A673 (cell line): ENCODE data around the gene CEP63. TPM values are rescaled to one million over a fixed set of nuclear protein-coding genes. Genes with fewer than 3 reads are reported as not detected.

Source experiments
- BruUV-seq: library from RNA; stranded (reverse); fragments of 400-500 nt; replicated peaks from 2 replicates; lab custom pipeline; 2021; lab: Mats Ljungman, UMichigan
- CTCF ChIA-PET: fragments of 300-600 bp; sonication (Branson Sonifier 250); formaldehyde crosslinking; loops from one replicate; lab custom pipeline; 2022; ENCODE audit warnings: antibody characterized with exemption; lab: Charles Lee
- POLR2A ChIA-PET: fragments of 300-600 bp; sonication (Branson Sonifier 250); formaldehyde crosslinking; loops from one replicate; lab custom pipeline; 2022; ENCODE audit warnings: antibody characterized with exemption; ENCODE audit not compliant: low non-redundant PET; lab: Charles Lee
- DNase-seq: peaks from one replicate; pipeline ENCODE4 v3.0.0-alpha.2; 2015; ENCODE audit warnings: low spot score
- H3K27ac ChIP-seq: fragments of 200-600 bp; sonication (generic); 2 replicates; pipeline ENCODE4 v1.5.1; 2016; ENCODE audit warnings: mixed run types, low read depth, mild to moderate bottlenecking, mixed read lengths, antibody characterized with exemption, low read length; ENCODE audit not compliant: poor library complexity, severe bottlenecking
- H3K27me3 ChIP-seq: fragments of 200-600 bp; sonication (generic); replicated peaks from 2 replicates; pipeline ENCODE4 v1.6.1; 2017; ENCODE audit warnings: mixed run types, low read depth, mild to moderate bottlenecking, mixed read lengths, antibody characterized with exemption, low read length; ENCODE audit not compliant: insufficient read depth, poor library complexity
- H3K36me3 ChIP-seq: fragments of 200-600 bp; sonication (generic); 2 replicates; pipeline ENCODE4 v1.6.1; 2016; ENCODE audit warnings: mixed run types, mild to moderate bottlenecking, mixed read lengths, antibody characterized with exemption, low read length; ENCODE audit not compliant: insufficient read depth, poor library complexity, severe bottlenecking
- H3K4me1 ChIP-seq: fragments of 200-600 bp; sonication (generic); 2 replicates; pipeline ENCODE4 v1.6.1; 2017; ENCODE audit warnings: mixed run types, mild to moderate bottlenecking, mixed read lengths, antibody characterized with exemption, low read length; ENCODE audit not compliant: insufficient read depth, poor library complexity, severe bottlenecking
- H3K4me3 ChIP-seq: fragments of 200-600 bp; sonication (generic); 2 replicates; pipeline ENCODE4 v1.5.1; 2016; ENCODE audit warnings: low read depth, mixed run types, mild to moderate bottlenecking, mixed read lengths, low read length; ENCODE audit not compliant: poor library complexity, severe bottlenecking
- H3K9me3 ChIP-seq: fragments of 200-600 bp; sonication (generic); 2 replicates; pipeline ENCODE4 v1.6.1; 2016; ENCODE audit warnings: mixed run types, low read depth, mild to moderate bottlenecking, mixed read lengths, antibody characterized with exemption, low read length; ENCODE audit not compliant: poor library complexity, severe bottlenecking
- EZH2 ChIP-seq: fragments of 200-600 bp; sonication (generic); IDR thresholded peaks from 2 replicates; pipeline ENCODE4 v1.6.1; 2017; ENCODE audit warnings: borderline replicate concordance, low read depth, mild to moderate bottlenecking, mixed read lengths, antibody characterized with exemption, low read length; ENCODE audit not compliant: poor library complexity, severe bottlenecking
- intact Hi-C: fragments of 100-400 bp; cut with micrococcal nuclease; formaldehyde crosslinking; loops from one replicate; pipeline ENCODE4 v1.10.0; 2022; ENCODE audit not compliant: unreplicated experiment
- total RNA-seq: library from RNA; stranded (reverse); gene quantifications from 2 replicates; pipeline ENCODE4 v1.2.3, GENCODE V29; 2021
- TF ChIP-seq, protein P1 (sequence below): fragments of 300-800, 200-600 bp; sonication (generic); conservative IDR thresholded peaks from 2 replicates; pipeline ENCODE4 v1.5.1; 2017; ENCODE audit warnings: low read depth, mild to moderate bottlenecking, antibody characterized with exemption, low read length, moderate library complexity, mixed read lengths

CEP63 gene
- total RNA-seq, 1 experiment from 2014 or later, result 29.2 TPM

DNA sequence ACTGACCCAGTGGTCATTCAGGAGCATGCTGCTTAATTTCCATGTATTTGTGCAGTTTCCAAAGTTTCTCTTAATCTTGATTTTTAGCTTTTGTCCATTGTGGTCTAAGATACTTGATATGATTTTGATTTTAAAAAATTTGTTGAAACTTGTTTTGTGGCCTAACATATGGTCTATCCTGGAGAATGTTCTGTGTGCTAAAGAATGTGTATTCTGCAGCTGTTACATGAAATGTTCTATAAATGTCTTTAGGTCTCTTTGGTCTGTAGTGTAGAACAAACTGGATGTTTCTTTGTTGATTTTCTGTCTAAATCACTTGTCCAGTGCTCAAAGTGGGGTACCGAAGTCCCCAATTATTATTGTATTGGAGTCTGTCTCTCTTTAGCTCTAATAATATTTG lies 17.4 kb downstream of the CEP63 start:
- H3K27ac ChIP-seq, result no peak overlapping the region
- DNase-seq, result no peak
- H3K4me3 ChIP-seq, result no peak overlapping the region
- H3K4me1 ChIP-seq, result no peaks in the 10 kb centered on the region
- H3K27me3 ChIP-seq, result no peaks in the 10 kb centered on the region
- ChIA-PET POLR2A (no interaction called here), CTCF (no interaction called here)
- H3K9me3 ChIP-seq, result peaks cover 10% of the 10 kb centered on the region
- intact Hi-C loops, result no loop called here
- no TSS peak for BruUV-seq
- peaks cover 4% of the 10 kb centered on the region for H3K36me3 ChIP-seq
- no peak for TF ChIP-seq EZH2
- TF ChIP-seq, protein P1, sequence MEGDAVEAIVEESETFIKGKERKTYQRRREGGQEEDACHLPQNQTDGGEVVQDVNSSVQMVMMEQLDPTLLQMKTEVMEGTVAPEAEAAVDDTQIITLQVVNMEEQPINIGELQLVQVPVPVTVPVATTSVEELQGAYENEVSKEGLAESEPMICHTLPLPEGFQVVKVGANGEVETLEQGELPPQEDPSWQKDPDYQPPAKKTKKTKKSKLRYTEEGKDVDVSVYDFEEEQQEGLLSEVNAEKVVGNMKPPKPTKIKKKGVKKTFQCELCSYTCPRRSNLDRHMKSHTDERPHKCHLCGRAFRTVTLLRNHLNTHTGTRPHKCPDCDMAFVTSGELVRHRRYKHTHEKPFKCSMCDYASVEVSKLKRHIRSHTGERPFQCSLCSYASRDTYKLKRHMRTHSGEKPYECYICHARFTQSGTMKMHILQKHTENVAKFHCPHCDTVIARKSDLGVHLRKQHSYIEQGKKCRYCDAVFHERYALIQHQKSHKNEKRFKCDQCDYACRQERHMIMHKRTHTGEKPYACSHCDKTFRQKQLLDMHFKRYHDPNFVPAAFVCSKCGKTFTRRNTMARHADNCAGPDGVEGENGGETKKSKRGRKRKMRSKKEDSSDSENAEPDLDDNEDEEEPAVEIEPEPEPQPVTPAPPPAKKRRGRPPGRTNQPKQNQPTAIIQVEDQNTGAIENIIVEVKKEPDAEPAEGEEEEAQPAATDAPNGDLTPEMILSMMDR, result no peak

- Histone ChIP-seq H3K27ac (no peak overlapping the region), H3K36me3 (peaks cover 4% of the 10 kb centered on the region), H3K4me1 (no peaks in the 10 kb centered on the region), H3K27me3 (no peaks in the 10 kb centered on the region), H3K4me3 (no peak overlapping the region), H3K9me3 (peaks cover 10% of the 10 kb centered on the region)
- TF ChIP-seq EZH2, result no peak
- TF ChIP-seq, protein P1, result no peak
- DNase-seq, result no peak
- ChIA-PET CTCF (no interaction called here), POLR2A (no interaction called here)
- intact Hi-C loops, result no loop called here
- no TSS peak for BruUV-seq
Observed at GRCh38 chr3:134504132-134504531, 18.3 kb downstream of the CEP63 start.

GRCh38 chr3:134505485-134505884 lies 19.6 kb downstream of the CEP63 start:
- DNase-seq, result no peak
- H3K9me3 ChIP-seq, result peaks cover 10% of the 10 kb centered on the region
- no TSS peak for BruUV-seq
- H3K27ac ChIP-seq, result no peak overlapping the region
- intact Hi-C loops, result no loop called here
- ChIA-PET POLR2A (no interaction called here), CTCF (no interaction called here)
- H3K4me1 ChIP-seq, result no peaks in the 10 kb centered on the region
- peaks cover 4% of the 10 kb centered on the region for H3K36me3 ChIP-seq
- TF ChIP-seq, protein P1, result no peak
- TF ChIP-seq EZH2, result no peak
- no peaks in the 10 kb centered on the region for H3K27me3 ChIP-seq
- no peak overlapping the region for H3K4me3 ChIP-seq
